ENCODE measurements around the gene ATG7.

Gene ATG7

GRCh38 chr3:11305509-11305908, 33.3 kb downstream of the ATG7 start:
- Histone ChIP-seq H3K4me2 (ENCODE audit: low read length) (no peak overlapping the region), H3K9me3 (ENCODE audit: control insufficient read depth, insufficient read depth, low read length) (no peaks in the 10 kb centered on the region), H3K36me3 (ENCODE audit: control insufficient read depth, low read length) (peaks cover 31% of the 10 kb centered on the region), H3K27ac (ENCODE audit: low read depth, low read length) (no peak overlapping the region), H3F3A (ENCODE audit: control insufficient read depth, insufficient read depth) (no peaks in the 10 kb centered on the region), H3K79me2 (ENCODE audit: control insufficient read depth, low read length) (no peaks in the 10 kb centered on the region), H3K9me2 (replicated peaks; ENCODE audit: control insufficient read depth, low read length) (no peaks in the 10 kb centered on the region), H4K20me1 (ENCODE audit: control insufficient read depth, insufficient read depth, low read depth, low read length) (no peaks in the 10 kb centered on the region), H3K4me1 (ENCODE audit: control insufficient read depth, low read length) (no peaks in the 10 kb centered on the region), H3K27me3 (ENCODE audit: control insufficient read depth, low read length) (no peaks in the 10 kb centered on the region), H3K4me3 (ENCODE audit: low read length) (no peak overlapping the region)
- TF ChIP-seq CTCF (IDR thresholded peaks at IDR 0.05; ENCODE audit: low read depth, low read length, poor library complexity, severe bottlenecking) (no peak), EZH2phosphoT487 (IDR thresholded peaks at IDR 0.05; ENCODE audit: borderline replicate concordance, low read length) (no peak)

- no peaks in the 10 kb centered on the region for H3K9me2 ChIP-seq (replicated peaks; ENCODE audit: control insufficient read depth, low read length)
- H3K27me3 ChIP-seq (ENCODE audit: control insufficient read depth, low read length) = no peaks in the 10 kb centered on the region
- TF ChIP-seq CTCF (IDR thresholded peaks at IDR 0.05; ENCODE audit: low read depth, low read length, poor library complexity, severe bottlenecking) = no peak
- TF ChIP-seq EZH2phosphoT487 (IDR thresholded peaks at IDR 0.05; ENCODE audit: borderline replicate concordance, low read length) = no peak
- H4K20me1 ChIP-seq (ENCODE audit: control insufficient read depth, insufficient read depth, low read depth, low read length) = no peaks in the 10 kb centered on the region
- no peak overlapping the region for H3K4me2 ChIP-seq (ENCODE audit: low read length)
- H3K4me3 ChIP-seq (ENCODE audit: low read length) = no peak overlapping the region
- H3F3A ChIP-seq (ENCODE audit: control insufficient read depth, insufficient read depth) = no peaks in the 10 kb centered on the region
- H3K79me2 ChIP-seq (ENCODE audit: control insufficient read depth, low read length) = no peaks in the 10 kb centered on the region
- H3K4me1 ChIP-seq (ENCODE audit: control insufficient read depth, low read length) = no peaks in the 10 kb centered on the region
- H3K36me3 ChIP-seq (ENCODE audit: control insufficient read depth, low read length) = peaks cover 31% of the 10 kb centered on the region
- H3K27ac ChIP-seq (ENCODE audit: low read depth, low read length) = no peak overlapping the region
- H3K9me3 ChIP-seq (ENCODE audit: control insufficient read depth, insufficient read depth, low read length) = no peaks in the 10 kb centered on the region
Observed at GRCh38 chr3:11306817-11307589, 34.8 kb downstream of the ATG7 start.

- H4K20me1 ChIP-seq (ENCODE audit: control insufficient read depth, insufficient read depth, low read depth, low read length) = no peaks in the 10 kb centered on the region
- H3K4me1 ChIP-seq (ENCODE audit: control insufficient read depth, low read length) = no peaks in the 10 kb centered on the region
- H3K9me3 ChIP-seq (ENCODE audit: control insufficient read depth, insufficient read depth, low read length) = no peaks in the 10 kb centered on the region
- H3K4me3 ChIP-seq (ENCODE audit: low read length) = no peak overlapping the region
- no peaks in the 10 kb centered on the region for H3K27me3 ChIP-seq (ENCODE audit: control insufficient read depth, low read length)
- no peaks in the 10 kb centered on the region for H3K9me2 ChIP-seq (replicated peaks; ENCODE audit: control insufficient read depth, low read length)
- H3K4me2 ChIP-seq (ENCODE audit: low read length) = no peak overlapping the region
- TF ChIP-seq EZH2phosphoT487 (IDR thresholded peaks at IDR 0.05; ENCODE audit: borderline replicate concordance, low read length) (no peak), CTCF (IDR thresholded peaks at IDR 0.05; ENCODE audit: low read depth, low read length, poor library complexity, severe bottlenecking) (no peak)
- no peaks in the 10 kb centered on the region for H3K79me2 ChIP-seq (ENCODE audit: control insufficient read depth, low read length)
- H3K27ac ChIP-seq (ENCODE audit: low read depth, low read length) = no peak overlapping the region
- no peaks in the 10 kb centered on the region for H3F3A ChIP-seq (ENCODE audit: control insufficient read depth, insufficient read depth)
- peaks cover 27% of the 10 kb centered on the region for H3K36me3 ChIP-seq (ENCODE audit: control insufficient read depth, low read length)
Observed at GRCh38 chr3:11307830-11308432, 35.7 kb downstream of the ATG7 start.

Measured in DOHH2 (cell line).